HG02973 (cell line): ENCODE measurements around the gene ATG14.
"Not testable (repeated sequence)": the region's sequence is repeated elsewhere in the genome, so short reads cannot be mapped to it uniquely, and the experiment has no call there.

Source experiments
- ATAC-seq: cut with Tn5 transposase; IDR thresholded peaks from one replicate; pipeline ENCODE4 v1.9.1; 2021; ENCODE audit warnings: moderate library complexity; ENCODE audit not compliant: unreplicated experiment

Gene ATG14

DNA sequence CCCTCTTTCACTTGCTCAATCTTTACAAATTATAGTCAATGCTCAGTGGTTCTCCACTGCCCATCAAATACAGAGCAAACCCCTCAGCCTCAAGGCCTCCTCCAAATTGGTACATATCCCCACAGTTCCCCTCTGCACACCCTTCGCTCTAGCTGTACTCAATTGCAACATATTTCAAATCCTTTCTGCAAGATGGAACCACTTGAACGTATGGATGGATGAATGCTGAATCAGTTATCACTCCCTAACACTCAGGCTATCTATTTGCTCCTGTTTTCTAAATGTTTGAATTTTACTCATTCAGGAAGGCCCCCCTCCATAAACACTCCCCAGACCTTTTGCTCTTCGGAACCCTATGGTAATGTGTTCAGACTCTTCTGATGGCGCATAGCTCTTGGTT lies 24.5 kb downstream of the ATG14 start:
- no peak for ATAC-seq

DNA sequence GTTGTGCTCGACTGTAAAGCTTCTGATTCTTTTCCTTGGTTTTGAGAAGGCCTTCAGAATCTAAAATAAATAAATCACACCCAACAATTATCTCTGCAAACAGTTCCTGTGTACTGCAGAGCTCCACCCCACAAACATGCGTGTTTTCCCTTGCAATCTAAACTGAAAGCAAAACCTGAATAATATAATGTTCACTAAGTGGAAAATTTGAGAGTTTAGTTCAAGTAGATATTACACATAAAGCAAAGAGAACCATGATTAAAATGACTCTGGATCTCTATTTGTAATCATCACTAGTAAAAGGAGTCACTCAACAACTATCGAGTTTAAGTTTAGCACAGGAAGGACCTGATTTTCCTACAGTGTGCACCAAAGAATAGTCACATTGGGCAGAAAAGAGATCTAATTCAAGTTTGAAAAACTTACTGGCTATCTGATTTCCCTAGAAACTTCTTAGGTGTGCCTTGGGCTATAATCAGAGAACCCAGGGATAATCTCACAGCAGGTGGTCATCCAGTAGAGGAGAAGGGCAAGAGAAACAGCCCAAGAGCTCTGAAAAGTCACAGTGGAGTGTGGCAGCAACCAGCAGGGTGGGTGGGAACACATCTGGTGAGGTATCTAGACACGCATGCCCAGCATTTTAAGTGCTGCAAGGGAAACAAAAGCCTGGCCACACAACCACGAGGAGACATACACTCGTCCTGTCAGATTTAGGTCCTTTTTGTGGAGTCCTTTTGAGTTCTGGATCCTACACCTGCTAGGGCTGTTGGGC lies 25.4 kb downstream of the ATG14 start:
- no peak for ATAC-seq

DNA sequence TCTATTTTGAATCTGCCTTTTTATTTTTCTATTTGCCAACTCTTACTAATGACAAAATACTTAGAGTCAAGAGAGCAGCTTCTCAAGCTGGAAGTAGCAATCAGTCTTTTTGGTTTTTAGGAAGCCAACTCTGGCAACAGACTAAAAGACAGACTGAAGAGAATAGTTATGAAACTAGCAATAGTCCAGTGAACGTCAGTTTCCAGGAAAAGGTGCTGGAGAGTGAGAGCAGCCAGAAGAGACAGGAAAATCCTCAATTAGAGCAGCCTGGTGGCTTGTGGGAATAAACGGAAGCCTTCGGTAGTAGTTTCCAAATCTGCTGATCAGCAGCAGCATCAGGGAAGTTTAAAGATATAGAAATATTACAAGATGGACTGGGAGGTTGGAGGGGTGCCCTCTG lies 27.1 kb downstream of the ATG14 start:
- no peak for ATAC-seq

DNA sequence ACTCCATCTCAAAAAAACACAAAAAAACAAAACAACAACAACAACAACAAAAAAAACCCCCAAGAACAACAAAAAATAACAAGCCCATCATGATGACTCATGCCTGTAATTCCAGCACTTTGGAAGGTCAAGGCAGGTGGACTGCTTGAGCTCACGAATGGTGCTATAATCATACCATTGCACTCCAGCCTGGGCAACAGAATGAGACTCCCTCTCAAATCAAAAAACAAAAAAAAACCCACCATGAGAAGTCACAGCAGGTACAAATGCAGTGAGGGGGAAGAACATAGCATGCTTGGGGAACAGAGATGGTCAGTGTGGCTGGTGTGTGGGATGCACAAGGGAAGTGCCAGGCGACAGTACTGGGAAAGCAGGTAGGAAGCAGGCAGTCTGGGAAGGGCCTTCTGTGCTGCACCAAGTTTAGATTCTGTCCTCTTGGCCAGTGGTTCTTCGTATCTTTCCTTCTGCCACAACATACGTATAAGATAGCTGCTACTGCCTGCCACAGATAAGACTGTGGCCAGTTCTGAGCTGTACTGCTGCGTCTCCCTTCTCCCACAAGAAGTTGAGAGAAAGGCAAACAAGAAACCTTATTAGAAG lies 28.0 kb downstream of the ATG14 start:
- ATAC-seq = no peak

DNA sequence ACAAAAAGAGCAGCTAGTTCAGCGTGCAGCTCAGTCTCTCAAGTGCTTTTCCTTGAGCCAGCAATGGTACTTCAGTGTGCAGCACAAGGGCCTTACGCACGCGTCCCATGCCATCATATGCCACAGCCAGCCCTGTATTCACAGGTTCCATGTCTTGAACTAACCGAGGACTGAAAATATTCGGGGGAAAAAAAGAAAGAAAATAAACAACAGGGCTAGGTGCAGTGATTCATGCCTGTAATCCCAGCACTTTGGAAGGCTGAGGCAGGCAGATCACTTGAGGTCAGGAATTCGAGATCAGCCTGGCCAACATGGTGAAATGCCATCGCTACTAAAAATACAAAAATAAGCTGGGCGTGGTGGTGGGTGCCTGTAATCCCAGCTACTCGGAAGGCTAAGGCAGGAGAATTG lies 28.6 kb downstream of the ATG14 start:
- ATAC-seq = not testable (repeated sequence)

DNA sequence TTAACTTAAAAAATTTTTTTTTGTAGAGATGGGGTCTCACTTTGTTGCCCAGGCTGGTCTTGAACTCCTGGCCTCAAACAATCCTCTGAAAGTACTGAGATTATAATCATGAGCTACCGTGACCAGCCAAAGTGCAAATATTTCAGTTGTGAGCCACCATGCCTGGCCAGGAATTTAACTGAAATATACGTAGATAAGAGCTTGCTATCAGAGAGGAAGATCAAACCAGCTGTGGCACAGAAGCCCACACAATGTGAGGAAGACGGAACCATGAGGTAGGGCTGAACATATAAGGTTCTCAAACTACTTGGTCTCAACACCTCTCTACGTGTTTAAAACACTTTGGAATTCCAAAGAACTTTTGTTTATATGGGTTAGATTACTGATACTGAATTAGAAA lies 29.1 kb downstream of the ATG14 start:
- no peak for ATAC-seq

DNA sequence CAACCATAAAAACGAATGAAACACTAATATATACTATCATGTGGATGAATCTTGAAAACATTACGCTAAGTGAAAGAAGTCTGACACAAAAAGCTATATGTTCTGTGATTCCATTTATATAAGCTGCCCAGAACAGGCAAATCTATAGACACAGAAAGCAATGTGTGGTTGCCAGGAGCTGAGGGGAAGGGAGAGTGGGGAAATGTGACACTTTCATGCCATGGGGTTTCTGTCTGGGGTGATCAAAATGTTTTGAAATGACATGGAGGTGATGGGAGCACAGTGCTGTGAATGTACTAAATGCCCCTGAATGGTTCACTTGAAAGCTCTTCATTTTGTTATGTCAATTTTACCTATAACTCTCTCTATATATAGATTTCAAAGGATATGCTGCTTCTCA lies 30.1 kb downstream of the ATG14 start:
- no peak for ATAC-seq

DNA sequence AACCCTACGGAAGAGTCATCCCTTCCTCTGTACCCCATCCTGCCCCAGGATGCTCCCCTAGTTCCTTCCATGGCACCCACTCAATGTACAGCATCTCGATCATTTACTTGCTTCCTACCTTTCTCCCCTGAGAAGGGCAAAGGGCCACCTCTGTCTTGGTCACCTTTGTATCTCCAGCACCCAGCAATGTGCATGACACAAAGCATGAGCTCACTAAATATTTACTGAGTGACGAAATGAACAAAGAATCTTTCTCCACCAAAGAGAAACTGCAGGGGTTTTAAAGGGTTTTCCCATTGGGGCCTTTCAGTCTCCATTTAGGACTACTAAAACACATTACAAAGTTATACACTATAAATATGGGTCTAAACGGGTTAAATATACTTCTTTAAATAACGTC lies 30.6 kb downstream of the ATG14 start:
- no peak for ATAC-seq

DNA sequence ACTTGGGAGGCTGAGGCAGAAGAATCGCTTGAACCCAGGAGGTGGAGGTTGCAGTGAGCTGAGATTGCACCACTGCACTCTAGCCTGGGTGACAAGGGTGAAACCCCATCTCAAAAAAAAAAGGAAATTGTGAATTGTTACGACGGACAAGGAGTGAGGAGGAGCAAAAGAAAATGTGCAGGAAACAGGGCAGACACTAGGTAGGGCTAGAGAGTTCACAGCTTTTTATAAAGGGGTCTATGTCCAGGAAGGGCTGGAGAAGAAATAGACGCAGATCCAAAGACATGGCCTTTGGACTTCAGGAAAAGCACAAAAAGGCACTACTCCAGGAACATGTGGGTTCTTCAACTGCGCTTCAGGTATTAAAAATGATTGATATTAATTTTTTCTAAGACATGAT lies 34.4 kb downstream of the ATG14 start:
- ATAC-seq = no peak

DNA sequence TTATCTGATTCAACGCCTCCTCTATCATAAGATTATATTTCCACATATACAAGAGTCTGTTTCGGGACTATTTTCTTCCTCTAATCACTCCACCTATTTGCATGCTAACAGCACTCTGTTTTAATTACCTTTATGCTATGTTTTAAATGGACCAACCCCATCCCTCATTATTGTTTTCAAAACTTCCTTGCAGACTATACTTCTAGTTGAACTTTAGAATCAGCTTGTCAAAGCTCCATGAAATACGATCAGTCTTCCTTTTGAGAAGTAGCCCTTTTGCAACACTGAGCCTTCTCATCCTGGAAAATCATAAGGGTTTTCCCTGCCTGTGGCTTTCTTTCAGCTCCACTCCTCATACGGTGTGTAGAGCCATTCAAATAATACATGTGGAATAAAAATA lies 36.9 kb downstream of the ATG14 start:
- no peak for ATAC-seq

DNA sequence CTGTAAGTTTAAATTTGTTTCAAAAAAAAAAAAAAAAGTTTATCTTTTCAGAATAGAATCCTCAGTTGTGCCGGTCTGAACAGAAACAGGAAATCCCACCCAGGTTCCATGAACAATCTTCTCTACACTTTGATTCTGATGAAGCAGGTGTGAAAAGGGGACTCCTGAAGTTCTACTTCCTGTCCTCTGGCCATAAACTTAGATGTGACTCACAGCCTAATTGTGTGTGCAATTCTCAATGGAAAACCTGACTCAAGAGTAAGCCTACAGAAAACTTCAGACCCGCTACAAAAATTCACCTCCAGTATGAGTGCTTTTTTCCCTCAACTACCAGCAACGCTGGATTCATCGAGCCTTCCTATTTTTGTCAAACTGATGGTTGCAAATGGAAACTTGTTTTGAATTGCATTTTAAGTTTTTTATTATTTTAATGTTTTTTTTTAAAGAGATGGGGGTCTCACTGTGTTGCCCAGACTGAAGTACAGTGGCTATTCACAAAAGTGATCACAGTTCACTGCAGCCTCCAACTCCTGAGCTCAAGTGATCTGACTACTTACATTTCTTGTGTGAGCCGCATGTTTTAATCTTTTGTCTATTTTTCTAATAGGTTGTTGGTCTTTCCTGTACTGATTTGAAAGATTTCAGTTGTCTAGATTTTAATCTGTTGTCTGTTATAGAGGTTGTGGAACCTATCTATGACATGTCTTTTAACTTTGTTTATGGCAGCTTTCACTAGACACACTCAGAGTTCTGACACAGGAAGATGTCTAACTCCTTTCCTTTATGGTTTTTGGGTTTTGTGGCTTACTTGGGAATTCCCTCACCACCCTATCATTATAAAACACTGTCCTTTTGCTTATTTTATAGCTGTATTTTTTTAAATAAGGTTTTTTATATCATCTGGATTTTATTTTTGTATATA lies 37.6 kb downstream of the ATG14 start:
- ATAC-seq = no peak

DNA sequence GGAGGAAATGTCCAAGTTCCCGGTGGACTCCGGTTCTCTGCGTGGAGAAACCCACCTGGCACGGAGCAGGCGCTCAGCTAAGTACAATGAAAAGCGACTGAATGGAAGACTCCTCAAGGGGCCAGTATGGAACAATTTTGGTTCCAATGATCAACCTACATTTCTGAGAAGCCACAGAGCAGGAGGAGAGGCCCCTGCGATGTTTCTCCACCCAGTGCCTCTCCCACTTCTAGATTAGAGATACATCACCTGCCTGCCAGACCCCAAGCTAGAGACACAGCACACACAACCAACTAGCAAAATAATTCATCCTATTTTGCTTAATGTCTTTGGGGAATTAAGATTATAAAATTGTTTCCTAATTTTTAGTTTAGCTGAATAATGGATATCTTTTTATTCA lies 38.8 kb downstream of the ATG14 start:
- ATAC-seq = no peak

DNA sequence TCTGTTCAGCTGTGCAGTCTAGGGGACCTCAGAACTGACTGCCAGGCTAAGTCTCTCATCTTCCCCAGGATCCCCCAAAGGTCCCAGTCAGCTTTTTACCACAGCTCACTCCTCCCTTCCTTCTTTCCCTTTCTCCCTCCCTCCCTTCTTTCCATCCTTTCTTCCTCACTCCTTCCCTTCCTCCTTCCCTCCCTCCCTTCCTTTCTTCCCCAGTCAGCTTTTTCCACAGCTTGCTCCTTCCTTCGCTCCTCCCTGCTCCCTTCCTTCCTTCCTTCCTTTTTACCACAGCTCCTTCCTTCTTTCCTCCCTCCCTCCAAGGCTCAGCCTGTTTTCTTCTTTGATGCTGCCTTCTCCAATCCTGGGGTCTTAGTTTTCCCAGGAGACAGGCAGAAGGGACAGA lies 39.2 kb downstream of the ATG14 start:
- ATAC-seq = no peak

DNA sequence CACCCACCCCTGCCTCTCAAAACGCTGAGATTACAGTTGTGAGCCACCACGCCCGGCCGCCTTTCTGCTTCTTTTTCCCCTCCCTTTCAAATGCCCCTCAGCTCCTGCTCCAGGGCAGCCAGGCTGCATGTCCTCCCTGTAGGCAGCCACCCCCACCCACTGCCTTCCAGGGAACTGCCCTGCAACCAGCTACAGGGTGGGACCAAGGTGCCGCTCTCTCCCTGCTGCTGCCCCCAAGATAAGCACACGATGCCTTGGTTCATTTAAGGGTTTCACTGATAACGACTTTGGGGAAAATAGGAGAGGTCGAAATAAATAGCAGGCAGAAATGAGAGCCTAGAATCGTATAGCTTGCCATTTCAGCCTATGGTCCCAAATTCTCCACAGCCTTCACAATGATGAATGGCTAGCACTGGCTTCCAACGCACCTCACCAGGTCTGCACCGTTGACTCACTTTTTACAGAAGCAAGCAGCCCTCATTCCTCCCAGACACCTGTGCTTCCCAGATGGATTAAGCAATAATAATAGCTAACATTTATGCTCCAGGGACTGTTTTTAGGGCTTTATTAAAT lies 40.7 kb downstream of the ATG14 start:
- ATAC-seq = no peak

DNA sequence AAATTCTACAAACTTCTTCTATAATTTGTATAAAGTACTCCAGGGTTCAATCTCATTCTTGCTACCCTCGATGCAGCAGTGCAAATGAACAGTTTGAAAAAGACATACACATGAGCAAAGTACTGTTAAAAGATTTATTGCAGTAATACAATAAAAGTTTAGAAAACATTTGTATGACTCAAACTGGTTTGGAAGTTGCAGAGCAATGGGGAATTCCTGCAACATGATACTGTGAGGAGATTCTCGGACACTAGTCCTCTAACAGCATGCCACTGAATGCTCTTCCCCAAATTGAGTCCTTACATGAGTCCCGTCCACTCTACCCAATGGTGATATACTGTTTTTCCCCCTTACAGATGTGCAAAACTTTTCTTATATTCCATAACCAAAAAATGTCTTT lies 45.4 kb downstream of the ATG14 start:
- no peak for ATAC-seq

DNA sequence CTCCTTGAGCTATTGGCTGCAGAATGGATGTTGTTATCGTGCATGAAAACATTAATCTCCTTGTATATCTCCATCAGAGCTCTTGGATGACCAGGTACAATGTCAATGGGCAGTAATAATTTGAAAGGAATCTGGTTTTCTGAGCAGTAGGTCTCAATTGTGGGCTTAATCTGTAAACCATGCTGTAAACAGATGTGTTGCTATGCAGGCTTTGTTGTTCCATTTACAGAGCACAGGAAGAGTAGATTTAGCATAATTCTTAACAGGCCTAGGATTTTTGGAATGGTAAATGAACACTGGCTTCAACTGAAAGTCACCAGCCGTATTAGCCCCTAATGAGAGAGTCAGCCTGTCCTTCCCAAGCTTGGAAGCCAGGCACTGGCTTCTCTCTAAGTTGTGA lies 50.4 kb downstream of the ATG14 start:
- ATAC-seq = no peak

DNA sequence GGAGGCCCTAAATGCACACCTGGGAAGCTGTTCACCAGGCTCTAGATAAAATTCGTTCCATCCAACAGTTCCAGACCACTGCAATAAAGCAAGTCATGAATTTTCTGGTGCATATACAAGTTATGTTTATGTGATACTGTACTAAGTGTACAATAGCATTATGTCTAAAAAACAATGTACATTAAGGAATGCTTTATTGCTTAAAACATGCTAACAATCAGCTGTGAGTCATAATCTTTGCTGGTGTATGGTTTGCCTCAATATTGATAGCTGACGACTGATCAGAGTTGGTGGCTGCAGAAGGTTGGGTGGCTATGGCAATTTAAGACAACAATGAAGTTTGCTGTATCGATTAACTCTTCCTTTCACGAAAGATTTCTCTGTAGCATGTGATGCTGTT lies 52.3 kb downstream of the ATG14 start:
- ATAC-seq = no peak

DNA sequence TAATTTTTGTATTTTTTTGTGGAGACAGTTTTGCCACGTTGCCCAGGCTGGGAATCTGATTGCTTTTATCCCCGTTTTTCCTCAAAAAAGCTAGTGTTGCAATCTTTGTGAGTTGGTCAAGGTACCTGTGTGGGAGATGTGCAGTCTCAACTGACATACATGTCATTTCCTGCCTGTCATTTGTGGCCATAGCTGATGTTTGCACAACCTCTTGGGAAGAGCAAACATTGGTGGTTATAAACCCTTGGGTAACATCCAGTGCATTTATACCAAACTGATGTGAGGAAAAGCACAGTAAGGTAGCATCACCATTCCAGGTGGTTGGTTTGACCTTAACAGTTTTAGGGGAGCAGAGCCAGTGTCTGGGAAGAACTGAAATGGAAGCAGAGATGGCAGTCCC lies 54.7 kb downstream of the ATG14 start:
- no peak for ATAC-seq

DNA sequence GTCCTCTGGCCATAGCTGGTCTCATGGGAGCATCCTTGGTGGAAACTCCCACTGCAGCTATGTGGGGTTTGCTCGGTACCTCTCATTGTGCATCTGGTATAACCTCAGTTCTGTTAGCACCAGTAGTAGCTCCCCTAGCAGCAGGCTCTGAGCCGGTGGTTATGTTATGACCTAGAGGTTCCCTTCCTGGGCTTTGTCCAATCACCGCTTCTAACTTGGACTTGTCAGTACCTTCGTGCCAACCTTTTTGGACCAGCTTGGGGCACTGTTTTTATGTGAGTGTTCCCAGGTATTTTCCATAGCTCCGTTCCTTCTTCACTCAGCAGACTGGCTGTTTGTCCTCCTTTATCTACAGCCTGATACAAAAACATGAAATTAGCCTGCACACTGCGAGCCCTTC lies 55.7 kb downstream of the ATG14 start:
- ATAC-seq = no peak

DNA sequence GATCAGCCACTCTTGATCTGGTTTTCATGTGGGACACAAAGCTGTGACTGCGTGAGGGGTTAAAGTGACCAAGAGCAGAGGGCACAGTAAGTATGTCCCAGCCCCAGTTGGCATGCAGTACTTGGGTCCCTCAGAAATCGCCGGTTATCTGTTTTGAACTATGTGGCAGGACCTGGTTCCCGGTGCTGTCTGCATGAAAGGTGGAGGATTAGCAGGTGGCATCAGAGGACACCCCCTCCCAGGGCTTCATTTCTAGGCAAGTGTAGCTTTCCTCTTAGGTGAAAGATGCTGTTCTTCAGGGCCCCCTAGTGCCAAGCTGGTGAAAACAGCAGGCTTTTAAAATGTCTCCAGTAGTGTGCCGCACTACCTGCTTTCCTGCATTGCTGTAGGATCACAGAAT lies 57.1 kb downstream of the ATG14 start:
- no peak for ATAC-seq

DNA sequence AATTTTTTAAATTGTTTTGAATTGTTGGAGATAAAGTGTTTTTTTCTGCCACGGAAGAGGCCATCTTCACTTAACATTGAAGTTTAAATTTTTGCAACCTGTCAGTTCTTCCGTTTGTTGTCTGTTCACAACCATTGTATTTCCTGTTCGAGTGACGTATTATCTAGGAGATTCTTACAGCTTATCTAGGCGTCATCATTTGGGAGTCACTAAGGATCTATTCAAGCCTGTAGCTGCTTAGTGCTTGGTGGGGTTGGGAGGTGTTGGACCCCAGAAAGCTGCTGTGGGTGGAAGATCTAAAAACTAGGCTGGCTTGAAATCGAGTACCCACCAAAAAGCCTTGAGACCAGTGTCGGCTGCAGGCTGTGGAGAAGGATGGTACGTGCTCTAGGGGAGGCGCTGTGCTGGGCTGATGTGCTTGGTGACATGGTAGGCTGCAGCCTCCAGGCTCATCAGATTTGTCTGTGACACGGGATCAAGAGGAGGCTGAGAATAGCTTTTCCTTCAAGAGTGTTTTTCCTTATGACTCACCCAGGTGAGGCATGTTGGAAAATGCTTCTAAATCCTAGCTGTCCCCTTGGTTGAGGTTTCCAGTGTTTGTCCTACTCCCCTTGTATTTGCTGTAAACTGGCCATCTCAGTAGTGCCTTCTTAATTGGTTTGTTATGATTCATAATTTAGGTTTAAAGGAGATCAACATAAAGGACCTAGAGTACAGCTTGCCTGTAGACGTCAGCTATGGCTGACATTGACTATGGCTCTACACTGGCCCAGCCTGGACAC lies 57.8 kb downstream of the ATG14 start:
- no peak for ATAC-seq
